ENCODE measurements around the gene ZNF473.
"Not testable (repeated sequence)": the region's sequence is repeated elsewhere in the genome, so short reads cannot be mapped to it uniquely, and the experiment has no call there.

DNA sequence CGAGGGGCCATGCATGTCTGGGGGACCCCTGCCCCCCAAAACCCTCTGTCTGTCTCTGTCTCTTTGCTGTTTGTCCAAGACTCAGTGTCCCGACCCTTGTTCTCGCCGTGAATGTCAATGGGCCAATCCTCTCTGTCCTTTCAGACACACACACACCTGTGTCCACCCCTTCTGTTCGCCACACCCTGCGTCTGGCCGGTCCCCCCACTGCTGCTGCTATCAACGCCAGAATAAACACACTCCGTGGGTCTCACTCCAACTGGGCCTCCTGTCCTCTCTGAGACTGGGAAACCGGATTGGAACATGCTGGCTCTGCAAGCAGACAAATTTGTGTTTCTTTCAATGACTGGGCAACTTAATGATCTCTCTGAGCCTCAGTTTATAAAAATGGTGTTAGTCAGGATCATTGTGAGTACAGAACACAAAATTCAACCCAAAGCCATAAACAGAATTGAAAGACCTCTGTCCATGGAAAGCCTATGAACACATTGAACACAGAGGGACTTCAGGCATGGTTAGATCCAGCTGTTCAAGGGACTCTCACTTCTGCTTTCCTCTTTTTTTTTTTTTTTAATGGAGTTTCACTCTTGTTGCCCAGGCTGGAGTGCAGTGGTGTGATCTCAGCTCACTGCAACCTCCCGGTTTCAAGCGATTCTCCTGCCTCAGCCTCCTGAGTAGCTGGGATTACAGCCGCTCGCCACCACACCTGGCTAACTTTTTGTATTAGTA is 50.0 kb downstream of the ZNF473 start:
- TF ChIP-seq FLYWCH1 (CRISPR knock-in tag; IDR thresholded peaks at IDR 0.05); MXI1 (IDR thresholded peaks at IDR 0.05; ENCODE audit: borderline replicate concordance, low read depth, low read length); E2F1 (CRISPR knock-in tag; IDR thresholded peaks at IDR 0.05); NFYB (CRISPR knock-in tag; IDR thresholded peaks at IDR 0.05); ZNF24 (IDR thresholded peaks at IDR 0.05); CENPX (CRISPR knock-in tag; IDR thresholded peaks at IDR 0.05): not testable (repeated sequence)
- TF ChIP-seq, protein P1, sequence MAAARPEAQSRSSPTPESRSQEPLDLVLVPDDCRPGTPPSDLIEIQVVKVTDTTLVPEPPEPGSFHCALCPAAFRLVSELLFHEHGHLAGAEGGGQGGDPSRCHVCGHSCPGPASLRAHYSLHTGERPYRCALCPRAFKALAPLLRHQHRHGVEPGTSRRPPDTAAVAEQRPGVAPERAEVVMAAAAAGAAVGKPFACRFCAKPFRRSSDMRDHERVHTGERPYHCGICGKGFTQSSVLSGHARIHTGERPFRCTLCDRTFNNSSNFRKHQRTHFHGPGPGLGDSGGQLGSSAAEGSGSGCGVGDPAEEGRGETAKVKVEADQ (CRISPR knock-in tag; IDR thresholded peaks at IDR 0.05; ENCODE audit: borderline replicate concordance): not testable (repeated sequence)
